Stimulated activated CD8-positive, alpha-beta memory T cell treated with anti-CD3 and anti-CD28 coated beads, Interleukin-15, amount 100 ng/mL, for 4 hours (primary cell): Measurements from ENCODE around the gene NME2.
"Not testable (repeated sequence)": the region's sequence is repeated elsewhere in the genome, so short reads cannot be mapped to it uniquely, and the experiment has no call there.

Experiments used
- DNase-seq, 2 donors: peaks; one replicate each; pipeline ENCODE4 v3.0.0-alpha.2; 2020; ENCODE audit warnings: low read depth in 2 of 2

NME2 gene

DNA sequence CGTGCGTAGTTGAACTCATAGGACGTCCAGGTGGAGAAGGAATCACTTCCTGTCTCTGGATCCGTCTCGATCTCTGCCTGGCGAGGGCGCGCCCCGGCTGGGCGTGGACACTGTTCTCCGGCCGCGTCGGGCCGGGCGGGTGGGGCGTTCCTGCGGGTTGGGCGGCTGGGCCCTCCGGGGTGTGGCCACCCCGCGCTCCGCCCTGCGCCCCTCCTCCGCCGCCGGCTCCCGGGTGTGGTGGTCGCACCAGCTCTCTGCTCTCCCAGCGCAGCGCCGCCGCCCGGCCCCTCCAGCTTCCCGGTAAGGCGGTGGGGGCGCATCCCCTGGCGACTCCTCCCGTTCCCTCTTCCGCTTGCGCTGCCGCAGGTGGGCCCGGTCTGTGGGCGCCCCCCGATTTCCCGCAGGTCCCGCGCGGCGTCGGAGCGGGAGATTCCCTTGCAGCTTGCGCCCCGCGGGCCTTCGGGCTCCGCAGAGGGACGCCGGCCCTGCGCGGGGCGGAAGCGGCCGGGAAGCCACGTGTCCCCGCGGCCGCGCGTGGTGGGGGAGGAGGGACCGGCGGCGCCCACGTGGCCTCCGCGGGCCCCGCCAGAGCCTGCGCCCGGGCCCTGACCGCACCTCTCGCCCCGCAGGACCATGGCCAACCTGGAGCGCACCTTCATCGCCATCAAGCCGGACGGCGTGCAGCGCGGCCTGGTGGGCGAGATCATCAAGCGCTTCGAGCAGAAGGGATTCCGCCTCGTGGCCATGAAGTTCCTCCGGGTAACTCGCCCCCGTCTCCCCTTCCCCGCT lies at the start of gene NME2:
Gene NME2, plus strand, starts transcription at position 214 of the 789 bp plus-strand sequence. Its CDS starts 420 bp downstream, at position 634.
- peak in 1 of 2 donors; percentile 72 for DNase-seq

DNA sequence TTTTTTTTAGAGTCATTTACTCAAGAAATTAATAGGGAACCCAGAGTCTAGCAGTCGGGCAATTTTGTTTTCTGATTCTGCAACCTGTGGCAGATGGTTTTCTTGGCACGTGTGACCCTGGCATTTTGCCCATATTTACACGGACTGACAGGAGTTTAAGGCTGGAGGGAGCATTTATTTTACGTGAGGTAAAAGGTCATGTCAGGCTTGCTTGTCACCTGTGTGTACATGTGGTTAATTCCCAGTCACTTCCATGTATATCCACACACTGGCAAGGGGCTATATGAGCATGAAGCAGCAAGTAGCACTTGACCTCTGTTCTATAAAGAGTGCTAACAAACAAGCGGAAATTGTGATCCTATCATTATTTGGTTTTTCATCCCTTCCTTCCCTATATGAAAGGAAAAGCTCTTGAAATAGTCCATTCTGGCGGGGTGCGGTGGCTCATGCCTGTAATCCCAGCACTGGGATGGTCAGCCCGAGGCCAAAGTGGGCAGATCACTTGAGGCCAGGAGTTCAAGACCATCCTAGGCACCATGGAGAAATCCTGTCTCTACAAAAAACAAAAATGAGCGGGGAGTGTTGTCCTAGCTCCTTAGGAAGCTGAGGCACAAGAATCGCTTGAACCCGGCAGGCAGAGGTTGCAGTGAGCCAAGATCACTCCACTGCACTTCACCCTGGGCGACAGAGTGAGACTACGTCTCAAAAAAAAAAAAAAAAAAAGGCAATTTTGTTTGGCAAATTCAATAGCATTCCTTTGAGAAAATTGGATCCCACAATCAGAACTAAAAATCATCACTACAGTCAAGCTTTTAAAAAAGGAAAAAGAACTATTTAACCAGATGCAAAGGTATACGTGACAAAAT lies 47.6 kb upstream of the NME2 start:
- DNase-seq, result no peak

DNA sequence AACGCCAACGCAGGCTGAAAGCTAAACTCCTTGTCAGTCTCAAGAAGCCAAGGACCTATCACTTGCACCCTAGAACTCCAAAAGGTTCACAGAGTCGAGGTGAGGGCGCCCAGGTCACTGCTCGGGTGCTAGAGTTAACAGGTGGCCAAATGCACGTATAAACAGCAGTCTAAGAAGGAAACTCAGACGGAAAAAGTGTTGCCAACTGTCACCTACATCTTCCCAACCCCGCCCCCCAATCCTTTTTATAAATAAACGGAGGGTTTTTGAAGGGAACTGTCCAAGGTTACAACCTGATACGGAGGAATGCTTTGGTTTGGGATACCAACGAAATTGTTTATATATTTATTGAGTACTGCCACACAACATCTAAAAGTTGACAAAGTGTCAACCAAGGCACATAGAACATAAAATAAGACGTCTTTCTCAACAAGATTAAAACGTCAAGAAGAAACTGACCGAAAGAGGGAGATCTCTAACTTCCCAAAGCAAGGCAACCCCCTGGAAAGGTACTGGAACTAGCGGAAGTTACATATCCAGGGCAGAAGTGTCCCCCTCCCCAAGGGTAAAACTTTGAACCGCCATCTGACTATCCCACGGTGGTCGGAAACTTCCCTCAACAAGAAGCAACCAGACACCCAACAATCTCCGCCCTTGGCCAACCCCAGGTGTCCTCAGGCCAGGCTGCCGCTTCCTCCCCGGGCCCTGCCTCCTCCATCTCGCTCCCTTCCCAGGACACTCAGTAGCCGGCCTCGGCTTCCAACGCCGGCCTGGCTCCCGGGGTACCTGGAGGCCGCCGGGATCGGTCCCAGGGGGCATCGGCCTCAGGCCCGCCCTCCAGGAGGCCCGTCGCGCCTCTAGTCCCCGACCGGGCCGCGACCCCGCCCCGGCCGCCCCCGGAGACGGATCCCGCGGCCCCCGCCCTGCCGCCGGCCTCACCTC lies 46.5 kb upstream of the NME2 start:
- DNase-seq, result peak in 1 of 2 donors; percentile 7

DNA sequence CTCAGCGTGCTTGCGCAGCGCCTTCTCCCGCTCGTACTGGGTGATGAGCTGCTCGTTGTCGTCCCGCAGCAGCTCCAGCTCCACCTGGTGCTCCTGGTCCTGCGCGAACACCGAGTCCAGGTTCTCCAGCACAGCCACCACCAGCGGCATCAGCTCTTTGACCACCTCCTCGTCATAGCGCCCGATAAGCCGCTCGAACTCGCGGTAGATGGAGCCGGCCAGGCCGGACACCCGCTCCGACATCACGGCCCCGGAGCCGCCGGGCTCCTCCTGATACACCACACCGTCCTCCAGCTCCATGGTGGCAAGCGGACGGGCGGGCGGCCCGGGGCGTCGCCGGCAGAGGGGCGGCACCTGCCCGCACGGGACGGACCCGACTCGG lies 45.9 kb upstream of the NME2 start:
- DNase-seq, result peak in 1 of 2 donors; percentile 26

DNA sequence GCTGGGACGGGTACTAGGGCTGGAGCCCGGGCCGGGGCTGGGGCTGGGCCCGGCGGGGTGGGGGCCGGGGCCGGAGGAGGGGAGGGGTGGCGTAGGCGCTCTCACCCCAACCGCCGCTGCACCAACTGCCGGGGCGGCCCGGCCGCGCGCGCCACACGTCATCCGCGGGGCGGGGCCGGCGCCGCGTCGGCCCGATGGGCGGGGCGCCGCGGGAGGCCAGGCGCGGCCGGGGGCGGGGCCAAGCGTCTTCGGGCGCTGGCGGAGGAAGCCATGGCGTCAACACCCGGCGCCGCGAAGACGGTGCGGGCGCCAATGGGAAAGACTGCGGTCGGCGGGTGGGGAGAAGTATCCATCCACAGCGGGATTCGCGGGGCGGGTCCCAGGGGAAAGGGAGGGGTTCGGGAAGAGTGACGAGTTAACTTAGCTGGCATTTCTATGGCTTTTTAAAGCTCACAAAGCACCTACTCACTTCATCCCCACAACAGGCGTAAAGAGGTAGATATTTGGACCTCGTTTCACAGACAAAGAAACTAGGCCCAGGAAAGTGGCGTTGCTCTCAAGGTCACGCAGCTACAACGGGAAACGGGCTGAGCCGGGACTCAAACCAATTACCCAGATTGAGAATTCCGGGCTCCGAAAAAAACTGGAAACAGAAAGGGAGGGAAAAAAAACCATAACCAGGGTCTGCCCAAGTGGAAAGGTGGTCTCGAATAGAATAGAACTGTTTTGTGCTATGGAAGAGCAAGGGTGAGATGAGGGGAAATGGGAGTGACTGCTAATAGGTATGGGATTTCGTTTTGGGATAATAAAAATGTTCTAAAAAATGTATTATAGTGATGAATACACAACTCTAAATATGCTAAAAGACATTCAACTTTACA lies 45.2 kb upstream of the NME2 start, which contains the start of gene SPAG9:
Gene SPAG9, minus strand, starts transcription at position 130 of the 881 bp plus-strand sequence. CDS start 212 bp downstream, outside the sequence.
- peak; percentile 77 to 84 for DNase-seq

DNA sequence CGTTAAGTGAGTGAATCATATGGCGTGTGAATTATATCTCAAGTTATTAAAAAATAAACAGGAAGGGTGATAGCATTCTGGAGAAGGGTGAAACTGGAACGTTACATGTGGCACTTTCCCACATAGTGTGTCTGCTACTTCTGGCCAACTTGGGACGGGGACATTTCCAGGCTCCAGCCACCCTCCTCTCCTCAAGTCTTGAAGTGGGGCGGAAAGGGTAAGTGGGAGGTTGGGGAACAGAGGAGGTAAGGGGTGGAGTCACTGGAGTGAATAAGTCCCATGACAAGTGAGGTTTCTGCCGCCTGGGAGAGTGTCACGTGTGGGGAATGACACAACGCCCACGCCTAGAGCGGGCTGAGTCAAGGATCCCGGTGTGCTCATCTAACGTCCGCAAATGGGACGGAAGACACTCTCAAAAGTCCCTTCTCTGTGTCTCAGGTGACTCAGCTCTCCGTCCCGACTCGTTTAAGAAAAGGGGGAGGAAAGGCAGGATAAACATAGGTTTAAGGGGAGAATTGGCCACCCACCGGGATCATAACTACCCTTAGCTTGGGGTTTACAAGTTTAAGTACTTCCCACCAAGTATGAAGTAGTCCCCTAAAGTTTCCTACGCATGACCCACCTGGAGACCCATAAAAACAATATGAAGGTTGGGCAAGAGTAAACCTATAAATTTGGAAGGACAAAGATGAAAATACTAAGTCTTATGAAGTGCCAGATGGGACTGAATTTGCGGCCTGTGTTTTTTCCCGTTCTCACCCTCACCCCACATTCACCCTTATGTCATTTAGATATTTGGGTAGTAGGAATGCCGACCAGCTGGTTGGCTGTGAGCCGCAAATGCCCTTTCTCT lies 44.4 kb upstream of the NME2 start:
- DNase-seq, result peak; percentile 73 to 82

DNA sequence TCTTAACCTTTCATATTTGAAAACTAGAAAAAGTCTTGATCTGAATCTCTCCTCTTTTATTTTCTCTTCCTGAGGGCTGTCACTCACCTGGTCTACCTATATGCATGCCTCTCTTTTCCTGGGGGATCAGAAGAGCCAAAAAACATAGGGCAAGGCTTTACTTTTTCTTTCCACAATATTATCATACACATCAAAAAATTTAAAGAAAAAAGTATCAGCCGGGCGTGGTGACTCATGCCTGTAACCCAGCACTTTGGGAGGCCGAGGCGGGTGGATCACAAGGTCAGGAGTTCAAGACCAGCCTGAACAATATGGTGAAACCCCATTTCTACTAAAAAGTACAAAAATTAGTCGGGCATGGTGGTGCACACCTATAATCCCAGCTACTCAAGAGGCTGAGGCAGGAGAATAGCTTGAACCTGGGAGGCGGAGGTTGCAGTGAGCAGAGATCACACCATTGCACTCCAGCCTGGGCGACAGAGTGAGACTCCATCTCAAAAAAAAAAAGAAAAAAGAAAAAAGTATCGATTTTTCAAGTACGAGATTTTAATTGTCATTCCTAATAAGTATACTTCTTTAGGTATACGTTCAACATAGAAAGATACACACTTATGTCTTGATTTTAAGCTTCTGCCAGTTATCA lies 43.6 kb upstream of the NME2 start:
- not testable (repeated sequence) for DNase-seq

DNA sequence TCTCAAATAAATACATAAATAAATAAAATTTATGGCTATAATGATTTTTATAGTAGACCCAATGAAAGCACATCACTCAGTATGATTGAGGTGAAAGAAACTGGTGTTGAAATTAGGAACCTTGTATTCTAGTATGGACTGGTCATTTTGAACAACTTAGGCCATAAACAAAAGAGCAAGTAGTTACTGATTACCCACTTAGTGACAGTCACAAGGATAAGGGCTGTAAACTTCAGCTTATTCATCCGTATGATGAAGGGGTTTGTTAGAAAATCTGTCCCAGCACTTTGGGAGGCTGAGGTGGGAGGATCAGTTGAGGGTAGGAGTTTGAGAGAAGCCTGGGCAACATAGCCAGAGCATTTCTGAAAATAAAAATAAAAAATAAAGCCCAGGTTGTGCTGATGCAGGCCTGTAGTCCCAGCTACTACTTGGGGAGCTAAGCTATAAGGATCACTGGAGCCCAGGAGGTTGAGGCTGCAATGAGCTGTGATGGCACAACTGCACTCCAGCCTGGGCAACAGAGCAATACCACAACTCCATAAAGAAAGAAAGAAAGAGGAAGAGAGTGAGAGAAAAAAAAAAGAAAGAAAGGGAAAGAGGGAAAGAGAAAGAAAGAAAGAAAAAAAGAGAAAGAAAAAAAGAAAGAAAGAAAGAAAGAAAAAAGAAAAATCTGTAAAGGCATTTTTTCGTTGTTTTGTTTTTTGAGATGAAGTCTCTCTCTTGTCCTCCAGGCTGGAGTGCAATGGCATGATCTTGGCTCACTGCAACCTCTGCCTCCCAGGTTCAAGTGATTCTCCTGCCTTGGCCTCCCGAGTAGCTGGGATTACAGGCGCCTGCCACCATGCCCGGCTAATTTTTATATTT lies 41.3 kb upstream of the NME2 start:
- no peak for DNase-seq

DNA sequence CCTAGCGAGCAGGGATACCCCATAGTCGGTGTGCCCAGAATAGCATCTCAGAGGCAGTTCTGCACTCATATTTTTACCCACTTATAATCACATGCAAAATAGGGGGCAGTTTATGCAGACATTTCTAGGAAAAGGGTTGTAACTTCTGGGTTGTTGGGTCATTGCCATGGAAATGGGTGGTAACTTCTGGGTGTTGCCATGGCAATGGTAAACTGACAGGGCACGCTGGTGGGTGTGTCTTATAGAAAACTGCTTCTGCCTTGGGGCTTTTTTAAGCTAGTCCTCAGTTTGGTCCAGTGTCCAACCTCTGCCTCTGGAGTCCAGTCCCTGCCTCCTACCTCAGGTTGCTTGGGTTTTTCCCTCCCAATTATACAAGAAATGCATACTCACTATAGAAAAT lies 38.1 kb upstream of the NME2 start:
- no peak for DNase-seq

DNA sequence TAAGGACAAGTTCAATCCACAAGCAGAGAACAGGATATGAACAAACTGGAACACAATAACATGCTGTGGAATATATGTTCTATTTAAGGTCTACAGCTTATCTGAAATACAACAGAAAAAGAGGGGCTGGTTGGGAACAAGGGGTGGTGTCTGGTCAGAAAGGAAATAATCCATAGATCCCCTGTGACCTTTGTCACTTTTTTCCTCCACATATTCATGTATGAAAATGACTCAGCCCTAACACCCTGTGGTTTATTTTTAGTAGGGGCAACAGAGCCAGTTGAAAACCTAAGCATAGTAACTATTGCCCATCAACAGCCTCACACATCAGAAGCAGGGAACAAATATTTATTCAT lies 33.3 kb upstream of the NME2 start:
- no peak for DNase-seq

DNA sequence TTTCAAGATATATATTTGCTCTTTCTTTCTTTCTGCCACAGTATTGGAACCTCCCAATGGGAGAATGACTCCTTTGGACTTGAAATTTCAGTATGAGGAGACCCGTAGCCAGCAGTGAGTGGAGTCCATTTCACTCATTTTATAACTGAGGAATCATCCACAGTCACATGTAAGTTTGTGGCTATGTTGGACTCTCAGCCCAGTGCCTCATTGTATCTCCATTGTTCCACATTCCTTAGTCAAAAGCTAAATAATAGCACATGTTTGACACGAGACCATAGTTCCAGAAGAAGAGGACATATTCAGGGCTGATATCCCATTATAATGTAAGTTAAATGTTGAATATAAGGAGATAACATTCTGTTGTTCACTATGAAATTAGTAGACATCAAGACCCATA lies 32.8 kb upstream of the NME2 start:
- DNase-seq, result no peak

DNA sequence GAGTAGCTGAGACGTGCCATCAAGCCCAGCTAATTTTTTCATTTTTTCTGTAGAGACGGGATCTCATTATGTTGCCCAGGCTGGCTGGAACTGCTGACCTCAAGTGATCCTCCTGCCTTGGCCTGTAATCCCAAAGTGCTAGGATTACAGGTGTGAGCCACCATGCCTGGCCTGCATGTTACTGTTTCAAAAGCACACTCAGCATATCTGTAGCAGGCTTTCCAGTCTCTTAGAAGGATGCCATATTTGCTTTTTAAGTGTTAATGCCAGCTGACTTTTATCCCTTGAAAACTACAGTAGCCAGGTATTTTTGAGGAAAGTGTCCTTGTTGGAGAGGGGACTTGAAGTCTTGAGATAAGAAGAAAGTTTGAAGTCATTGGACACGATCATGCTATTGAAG lies 30.3 kb upstream of the NME2 start:
- DNase-seq, result no peak

DNA sequence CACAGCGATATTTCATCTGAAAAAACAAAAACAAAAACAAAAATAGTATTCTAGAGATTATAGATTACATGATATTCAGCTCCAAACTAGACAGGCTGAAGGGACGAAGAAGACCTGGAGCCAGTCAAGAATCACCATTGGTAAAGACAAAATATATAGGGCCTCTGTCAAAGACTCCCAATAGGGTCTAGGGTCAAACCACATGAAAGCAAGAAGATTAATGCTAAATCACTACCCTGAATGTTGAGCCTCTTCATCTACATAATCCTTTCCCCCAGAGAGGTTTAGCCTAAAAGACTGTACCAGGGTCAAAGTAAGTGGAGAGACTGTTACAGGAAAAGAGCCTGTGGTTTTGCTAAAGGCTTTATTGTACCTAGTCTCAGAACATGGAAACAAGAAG lies 23.6 kb upstream of the NME2 start:
- DNase-seq, result no peak

DNA sequence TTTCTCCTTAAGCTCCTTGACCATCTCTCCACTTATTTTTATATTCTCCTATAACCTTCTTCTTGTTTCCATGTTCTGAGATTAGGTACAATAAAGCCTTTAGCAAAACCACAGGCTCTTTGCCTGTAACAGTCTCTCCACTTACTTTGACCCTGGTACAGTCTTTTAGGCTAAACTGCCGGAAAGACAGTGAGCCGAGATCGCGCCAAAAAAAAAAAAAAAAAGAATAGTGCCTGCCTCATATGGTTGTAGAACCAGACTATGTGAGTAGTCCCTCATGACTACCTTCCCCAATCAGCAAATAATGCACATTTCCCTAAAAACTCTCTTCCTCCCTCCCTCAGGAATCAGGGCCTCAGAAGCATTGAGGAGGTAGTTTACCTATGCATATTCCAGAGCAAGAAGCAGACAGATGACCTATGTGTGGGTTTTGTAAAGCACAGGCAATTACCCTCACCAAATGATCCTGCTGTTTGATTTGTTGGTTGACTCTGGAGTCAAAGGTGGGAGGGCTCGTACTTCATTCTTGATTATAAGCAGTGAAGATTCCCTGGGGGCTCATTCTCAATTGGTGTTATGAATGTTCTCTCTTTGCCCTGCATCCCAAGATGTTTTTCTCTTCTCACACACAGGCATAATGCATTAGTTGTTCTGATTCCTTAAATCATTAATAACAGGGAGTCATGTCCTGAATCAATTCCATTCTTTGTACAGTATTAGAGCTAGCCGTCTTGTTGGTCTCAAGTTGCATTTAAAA lies 21.8 kb upstream of the NME2 start:
- DNase-seq, result no peak

DNA sequence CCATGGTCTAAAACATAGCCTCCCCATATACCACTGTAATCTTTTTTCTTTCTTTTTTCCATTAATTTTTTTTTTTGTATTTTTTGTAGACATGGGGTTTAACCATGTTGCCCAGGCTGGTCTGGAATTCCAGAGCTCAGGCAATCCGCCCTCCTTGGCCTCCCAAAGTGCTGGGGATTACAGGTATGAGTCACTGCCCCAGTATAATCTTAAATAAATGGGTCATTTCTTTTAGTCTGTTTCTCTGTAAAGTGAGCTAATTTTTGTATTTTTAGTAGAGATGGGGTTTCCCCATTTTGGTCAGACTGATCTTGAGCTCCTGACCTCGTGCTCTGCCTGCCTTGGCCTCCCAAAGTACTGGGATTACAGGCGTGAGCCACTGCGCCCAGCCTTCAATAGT lies 18.6 kb upstream of the NME2 start:
- no peak for DNase-seq

DNA sequence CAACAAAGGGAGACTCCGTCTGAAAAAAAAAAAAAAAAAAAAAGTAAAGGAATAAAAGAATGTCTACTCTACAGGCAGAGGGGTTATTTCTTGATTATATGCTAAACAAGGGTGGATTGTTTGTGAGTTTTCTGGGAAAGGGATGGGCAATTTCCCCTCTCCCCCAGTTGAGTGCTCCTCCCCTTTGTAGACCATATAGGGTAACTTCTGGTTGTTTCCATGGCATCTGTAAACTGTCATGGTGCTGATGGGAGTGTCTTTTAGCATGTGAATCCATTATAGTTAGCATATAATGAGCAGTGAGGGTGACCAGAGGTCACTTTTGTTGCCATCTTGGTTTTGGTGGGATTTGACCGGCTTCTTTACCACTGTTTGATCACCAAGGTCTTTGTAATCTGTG lies 17.0 kb upstream of the NME2 start:
- no peak for DNase-seq

DNA sequence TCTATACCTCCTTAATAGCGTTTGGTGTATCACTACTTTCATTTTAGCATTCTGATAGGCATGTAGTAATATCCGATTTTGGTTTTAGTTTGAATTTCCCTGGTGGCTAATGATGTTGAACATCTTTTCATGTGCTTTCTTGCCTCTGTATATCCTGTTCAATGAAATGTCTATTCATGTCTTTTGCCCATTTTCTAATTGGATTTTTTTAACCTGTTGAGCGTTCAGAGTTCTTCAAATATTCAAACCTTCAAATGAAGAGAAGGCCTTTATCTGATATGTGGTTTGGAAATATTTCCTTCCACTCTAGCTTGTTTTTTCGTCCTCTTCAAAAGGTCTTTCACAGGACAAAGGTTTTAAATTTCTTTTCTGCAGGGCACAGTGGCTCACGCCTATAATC lies 15.3 kb upstream of the NME2 start:
- DNase-seq, result no peak

DNA sequence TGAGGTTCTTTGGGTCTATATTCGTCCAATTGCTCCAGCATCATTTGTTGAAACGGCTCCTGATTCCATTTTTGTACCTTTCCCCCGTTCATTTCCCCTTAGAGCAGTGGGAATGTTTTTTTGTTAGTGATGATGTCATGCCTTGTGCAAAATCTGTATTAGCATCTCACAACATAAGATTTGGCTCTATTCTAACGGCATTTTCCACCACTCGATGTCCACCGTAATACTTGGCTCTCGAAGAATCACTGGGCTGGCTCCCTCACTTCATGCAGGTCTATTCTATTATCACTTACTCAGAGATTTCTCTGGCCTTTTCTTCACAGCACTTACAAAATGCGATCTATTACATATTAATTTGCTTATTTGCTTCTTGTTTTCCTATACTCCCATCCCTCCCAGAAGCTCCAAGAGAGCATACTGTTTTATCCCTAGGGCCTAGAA lies 13.4 kb upstream of the NME2 start:
- DNase-seq, result no peak
